Measurements from ENCODE around the gene RNF43. TPM values are rescaled to one million over a fixed set of nuclear protein-coding genes. Genes with fewer than 3 reads are reported as not detected.

Gene RNF43
- total RNA-seq, 6 donors from 2014 or later, result 8.5 to 22.0 (median 13.0) TPM

DNA sequence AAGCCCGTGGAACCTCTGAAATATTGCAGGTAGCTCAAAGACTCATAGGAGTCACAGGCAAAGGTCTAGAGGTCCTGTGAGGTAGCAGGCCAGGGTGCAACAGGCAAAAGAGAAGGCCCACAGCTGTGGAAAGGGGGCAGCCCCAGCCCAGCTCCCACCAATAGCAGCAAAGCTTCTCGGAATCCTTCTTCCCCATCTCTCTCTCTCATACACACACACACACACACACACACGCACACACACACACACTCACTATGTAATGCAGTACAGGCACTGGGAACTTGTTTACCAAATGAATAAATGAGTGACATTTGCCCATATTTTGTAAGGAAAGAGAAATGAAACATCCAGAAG is 48.5 kb downstream of the RNF43 start:
- TF ChIP-seq POLR2AphosphoS5 (IDR thresholded peaks at IDR 0.05) (no peak), CTCF (IDR thresholded peaks at IDR 0.05) (no peak), EP300 (IDR thresholded peaks at IDR 0.05) (no peak), POLR2A (IDR thresholded peaks at IDR 0.05) (no peak)
- WGBS, 2 donors, result 74 to 80% methylated on average over 3 of the region's 3 CpGs
- no peak overlapping the region for H3K27ac ChIP-seq
- no peaks in the 10 kb centered on the region for H3K36me3 ChIP-seq
- H3K9me3 ChIP-seq, result no peaks in the 10 kb centered on the region
- no peak for ATAC-seq (ENCODE audit: low FRiP score in 2 of 2)
- H3K4me3 ChIP-seq, result no peak overlapping the region
- H3K27me3 ChIP-seq, result no peaks in the 10 kb centered on the region
- DNase-seq, result no peak
- H3K4me1 ChIP-seq, result no peaks in the 10 kb centered on the region

Other genes starting within 250 kb of the RNF43 start
- gene EPX, start 224.8 kb downstream of the RNF43 start, total RNA-seq, result under 1 TPM in 1 of 6 donors, not detected in 5; 0.10 TPM
- 10 to 100 TPM; 11.7 to 44.0 (median 15.0) TPM for gene MKS1, start 198.3 kb downstream of the RNF43 start, total RNA-seq
- gene LPO, start 178.9 kb downstream of the RNF43 start, total RNA-seq, result not detected
- 1 to 10 TPM in 4 of 6 donors, under 1 TPM in 2; 0.71 to 4.6 (median 1.0) TPM for gene MPO, start 136.6 kb downstream of the RNF43 start, total RNA-seq
- gene TSPOAP1, start 88.7 kb downstream of the RNF43 start, total RNA-seq, result 10 to 100 TPM; 14.0 to 50.3 (median 24.1) TPM
- gene SUPT4H1, start 65.3 kb downstream of the RNF43 start, total RNA-seq, result 10 to 100 TPM; 22.0 to 80.5 (median 40.4) TPM
- under 1 TPM in 5 of 6 donors, not detected in 1; 0.07 to 0.39 (median 0.30) TPM for gene HSF5, start 70.9 kb upstream of the RNF43 start, total RNA-seq
- 10 to 100 TPM; 19.6 to 56.6 (median 34.9) TPM for gene MTMR4, start 97.1 kb upstream of the RNF43 start, total RNA-seq

Measured in upper lobe of left lung (tissue), 6 donors.